Loucy (cell line): ENCODE measurements around the gene ELAVL1.
"Not testable (repeated sequence)": the region's sequence is repeated elsewhere in the genome, so short reads cannot be mapped to it uniquely, and the experiment has no call there.

Experiments used
- CTCF ChIP-seq: fragments of 200-600 bp; sonication (generic); conservative IDR thresholded peaks from 2 replicates; pipeline ENCODE4 v1.5.1; 2014; ENCODE audit warnings: mild to moderate bottlenecking, antibody characterized with exemption, low read length
- EZH2phosphoT487 ChIP-seq: fragments of 200-600 bp; IDR thresholded peaks from 2 replicates; pipeline ENCODE4 v1.6.1; 2018; ENCODE audit warnings: antibody characterized with exemption, mild to moderate bottlenecking, moderate library complexity, borderline replicate concordance

- not testable (repeated sequence) for TF ChIP-seq CTCF, EZH2phosphoT487
Observed at GRCh38 chr19:8033287-8034177, 28.1 kb upstream of the ELAVL1 start.
